Measurements from ENCODE around the gene CTCF.

The CTCF gene

DNA sequence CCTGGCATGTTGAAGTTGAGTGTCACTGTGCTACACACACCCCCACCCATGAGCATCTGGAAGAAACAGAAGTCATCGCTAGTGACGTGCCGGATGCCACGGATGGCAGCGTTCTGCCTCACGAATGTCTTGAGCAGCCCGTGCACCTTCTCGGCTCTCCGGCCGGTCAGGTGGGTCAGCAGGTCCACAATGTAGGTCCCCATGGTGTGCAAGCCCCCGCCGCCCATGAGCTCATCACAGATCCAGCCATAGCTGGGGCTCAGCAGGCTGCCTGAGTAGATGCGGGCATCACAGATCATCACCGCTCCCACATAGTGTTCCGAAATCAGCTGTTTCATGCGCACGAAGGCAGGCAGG is 113.2 kb downstream of the CTCF start:
- DNase-seq (ENCODE audit: extremely low read depth, insufficient read length) = no peak
- Histone ChIP-seq H3K27me3 (replicated peaks; ENCODE audit: control insufficient read depth, insufficient read depth, low read length) (no peaks in the 10 kb centered on the region), H3K4me3 (replicated peaks; ENCODE audit: low read depth, low read length) (no peak overlapping the region), H3K36me3 (ENCODE audit: control insufficient read depth, insufficient read depth, low read length) (peaks cover 3% of the 10 kb centered on the region)
- TF ChIP-seq, protein P1, sequence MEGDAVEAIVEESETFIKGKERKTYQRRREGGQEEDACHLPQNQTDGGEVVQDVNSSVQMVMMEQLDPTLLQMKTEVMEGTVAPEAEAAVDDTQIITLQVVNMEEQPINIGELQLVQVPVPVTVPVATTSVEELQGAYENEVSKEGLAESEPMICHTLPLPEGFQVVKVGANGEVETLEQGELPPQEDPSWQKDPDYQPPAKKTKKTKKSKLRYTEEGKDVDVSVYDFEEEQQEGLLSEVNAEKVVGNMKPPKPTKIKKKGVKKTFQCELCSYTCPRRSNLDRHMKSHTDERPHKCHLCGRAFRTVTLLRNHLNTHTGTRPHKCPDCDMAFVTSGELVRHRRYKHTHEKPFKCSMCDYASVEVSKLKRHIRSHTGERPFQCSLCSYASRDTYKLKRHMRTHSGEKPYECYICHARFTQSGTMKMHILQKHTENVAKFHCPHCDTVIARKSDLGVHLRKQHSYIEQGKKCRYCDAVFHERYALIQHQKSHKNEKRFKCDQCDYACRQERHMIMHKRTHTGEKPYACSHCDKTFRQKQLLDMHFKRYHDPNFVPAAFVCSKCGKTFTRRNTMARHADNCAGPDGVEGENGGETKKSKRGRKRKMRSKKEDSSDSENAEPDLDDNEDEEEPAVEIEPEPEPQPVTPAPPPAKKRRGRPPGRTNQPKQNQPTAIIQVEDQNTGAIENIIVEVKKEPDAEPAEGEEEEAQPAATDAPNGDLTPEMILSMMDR (IDR thresholded peaks at IDR 0.05; ENCODE audit: insufficient read depth, low read length, poor library complexity, severe bottlenecking) = no peak

DNA sequence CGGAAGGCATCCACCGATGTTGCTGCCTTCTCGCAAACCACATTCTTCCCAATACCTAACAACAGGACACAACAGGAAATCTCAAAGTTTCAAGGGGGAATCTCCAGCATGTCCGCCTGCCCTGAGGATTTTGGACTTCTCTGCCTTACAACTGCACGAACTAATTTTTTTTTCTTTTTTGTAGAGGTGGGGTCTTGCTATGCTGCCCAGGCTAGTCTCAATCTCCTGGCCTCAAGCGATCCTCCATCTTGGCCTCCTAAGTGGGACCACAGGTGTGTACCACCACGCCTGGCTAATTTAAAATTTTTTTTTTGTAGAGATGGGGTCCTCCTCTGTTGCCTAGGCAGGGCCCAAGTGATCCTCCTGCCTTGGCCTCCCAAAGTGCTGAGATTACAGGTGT is 113.7 kb downstream of the CTCF start:
- no peak for DNase-seq (ENCODE audit: extremely low read depth, insufficient read length)
- no peaks in the 10 kb centered on the region for H3K27me3 ChIP-seq (replicated peaks; ENCODE audit: control insufficient read depth, insufficient read depth, low read length)
- TF ChIP-seq, protein P1 (IDR thresholded peaks at IDR 0.05; ENCODE audit: insufficient read depth, low read length, poor library complexity, severe bottlenecking) = no peak

DNA sequence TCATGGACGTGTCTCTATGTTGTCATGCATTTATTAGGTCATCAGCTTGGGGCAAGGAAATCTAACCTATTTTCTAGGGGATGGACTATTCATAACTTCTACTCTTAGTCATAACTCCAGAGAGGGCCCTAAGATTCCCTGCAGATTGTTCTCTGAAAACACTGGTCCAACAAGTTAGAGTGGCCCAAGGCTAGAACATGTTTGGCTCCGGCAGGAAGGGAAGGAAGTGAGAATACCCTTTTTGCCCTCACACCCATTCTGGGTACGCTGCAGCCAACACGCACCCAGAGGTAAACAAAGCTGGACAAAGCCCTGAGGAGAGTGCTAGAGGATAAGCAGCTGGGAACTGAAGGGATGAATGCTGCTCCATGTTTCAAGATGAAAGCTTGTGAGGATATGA is 114.2 kb downstream of the CTCF start:
- no peak overlapping the region for H3K4me3 ChIP-seq (replicated peaks; ENCODE audit: low read depth, low read length)
- TF ChIP-seq, protein P1 (IDR thresholded peaks at IDR 0.05; ENCODE audit: insufficient read depth, low read length, poor library complexity, severe bottlenecking) = no peak
- H3K36me3 ChIP-seq (ENCODE audit: control insufficient read depth, insufficient read depth, low read length) = peaks cover 3% of the 10 kb centered on the region
- DNase-seq (ENCODE audit: extremely low read depth, insufficient read length) = no peak
- no peaks in the 10 kb centered on the region for H3K27me3 ChIP-seq (replicated peaks; ENCODE audit: control insufficient read depth, insufficient read depth, low read length)

More for the DNA sequence above, 113.7 kb downstream of the CTCF start:
- no peak overlapping the region for H3K4me3 ChIP-seq (replicated peaks; ENCODE audit: low read depth, low read length)
- H3K36me3 ChIP-seq (ENCODE audit: control insufficient read depth, insufficient read depth, low read length) = peaks cover 3% of the 10 kb centered on the region

DNA sequence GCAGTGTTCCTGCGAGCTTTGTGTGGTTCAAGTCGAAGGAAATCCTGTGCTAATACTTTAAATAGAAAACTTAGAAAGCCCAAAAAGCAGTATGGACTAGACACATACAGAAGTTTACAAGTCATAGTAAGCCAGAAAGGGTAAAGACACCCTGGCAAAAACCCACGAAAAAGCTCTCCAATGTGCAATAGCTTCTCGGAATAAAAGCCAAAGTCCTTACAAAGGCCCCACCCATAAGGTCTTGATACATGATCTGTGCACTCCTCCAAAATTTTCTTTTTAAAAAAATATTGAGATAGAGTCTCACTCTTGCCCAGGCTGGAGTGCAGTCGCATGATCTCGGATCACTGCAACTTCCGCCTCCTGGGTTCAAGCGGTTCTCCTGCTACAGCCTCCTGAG is 114.6 kb downstream of the CTCF start:
- peaks cover 3% of the 10 kb centered on the region for H3K36me3 ChIP-seq (ENCODE audit: control insufficient read depth, insufficient read depth, low read length)
- no peak for DNase-seq (ENCODE audit: extremely low read depth, insufficient read length)
- no peak overlapping the region for H3K4me3 ChIP-seq (replicated peaks; ENCODE audit: low read depth, low read length)
- TF ChIP-seq, protein P1 (IDR thresholded peaks at IDR 0.05; ENCODE audit: insufficient read depth, low read length, poor library complexity, severe bottlenecking) = no peak
- no peaks in the 10 kb centered on the region for H3K27me3 ChIP-seq (replicated peaks; ENCODE audit: control insufficient read depth, insufficient read depth, low read length)

DNA sequence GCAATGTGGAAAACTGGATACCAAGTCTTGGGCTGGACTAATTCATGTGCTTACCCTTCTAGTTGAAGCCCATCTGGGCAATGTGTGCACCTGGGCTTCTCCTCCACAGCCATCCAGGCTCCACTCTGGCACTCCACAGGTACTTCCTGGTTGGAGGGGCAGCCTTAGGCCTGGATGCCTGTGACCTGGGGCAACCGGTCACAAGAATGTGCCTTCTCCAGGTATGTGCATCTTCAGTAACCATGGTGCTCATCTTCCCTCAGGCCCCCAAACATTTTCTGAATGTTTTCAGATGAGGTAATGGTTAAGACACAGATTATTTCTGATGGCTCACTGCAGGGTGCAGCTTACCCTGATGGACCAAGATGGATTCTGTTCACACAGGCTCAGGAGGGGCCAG is 115.4 kb downstream of the CTCF start:
- peaks cover 3% of the 10 kb centered on the region for H3K36me3 ChIP-seq (ENCODE audit: control insufficient read depth, insufficient read depth, low read length)
- DNase-seq (ENCODE audit: extremely low read depth, insufficient read length) = no peak
- TF ChIP-seq, protein P1 (IDR thresholded peaks at IDR 0.05; ENCODE audit: insufficient read depth, low read length, poor library complexity, severe bottlenecking) = no peak
- H3K4me3 ChIP-seq (replicated peaks; ENCODE audit: low read depth, low read length) = no peak overlapping the region
- no peaks in the 10 kb centered on the region for H3K27me3 ChIP-seq (replicated peaks; ENCODE audit: control insufficient read depth, insufficient read depth, low read length)

DNA sequence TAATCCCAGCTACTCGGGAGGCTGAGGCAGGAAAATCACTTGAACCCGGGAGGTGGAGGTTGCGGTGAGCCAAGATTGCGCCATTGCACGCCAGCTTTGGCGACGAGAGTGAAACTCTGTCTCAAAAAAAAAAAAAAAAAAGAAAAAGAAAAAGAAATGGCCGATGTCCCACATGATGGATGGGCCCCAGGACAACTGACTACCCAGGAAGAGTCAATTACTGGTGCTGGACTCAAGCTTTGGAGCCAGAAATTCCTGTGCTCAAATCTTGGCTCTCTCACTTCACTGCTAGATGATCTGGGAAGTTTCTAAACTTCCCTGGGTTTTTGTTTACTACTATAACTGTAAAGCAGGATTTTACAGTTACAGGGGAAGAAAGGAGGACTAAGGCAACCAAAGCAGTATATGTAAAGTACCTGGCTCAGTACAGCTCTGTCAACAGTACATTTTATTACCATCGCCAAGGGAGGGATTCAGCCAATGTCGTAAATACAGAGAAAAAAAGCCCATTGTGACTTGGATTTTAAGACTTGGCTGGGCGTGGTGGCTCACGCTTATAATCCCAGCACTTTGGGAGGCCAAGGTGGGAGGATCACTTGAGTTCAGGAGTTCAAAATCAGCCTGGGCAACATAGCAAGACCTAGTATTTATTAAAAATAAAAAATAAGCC is 116.2 kb downstream of the CTCF start:
- TF ChIP-seq, protein P1 (IDR thresholded peaks at IDR 0.05; ENCODE audit: insufficient read depth, low read length, poor library complexity, severe bottlenecking) = no peak
- DNase-seq (ENCODE audit: extremely low read depth, insufficient read length) = no peak
- peaks cover 3% of the 10 kb centered on the region for H3K36me3 ChIP-seq (ENCODE audit: control insufficient read depth, insufficient read depth, low read length)
- no peaks in the 10 kb centered on the region for H3K27me3 ChIP-seq (replicated peaks; ENCODE audit: control insufficient read depth, insufficient read depth, low read length)
- no peak overlapping the region for H3K4me3 ChIP-seq (replicated peaks; ENCODE audit: low read depth, low read length)
